ENCODE data around the gene PDZRN3.

DNA sequence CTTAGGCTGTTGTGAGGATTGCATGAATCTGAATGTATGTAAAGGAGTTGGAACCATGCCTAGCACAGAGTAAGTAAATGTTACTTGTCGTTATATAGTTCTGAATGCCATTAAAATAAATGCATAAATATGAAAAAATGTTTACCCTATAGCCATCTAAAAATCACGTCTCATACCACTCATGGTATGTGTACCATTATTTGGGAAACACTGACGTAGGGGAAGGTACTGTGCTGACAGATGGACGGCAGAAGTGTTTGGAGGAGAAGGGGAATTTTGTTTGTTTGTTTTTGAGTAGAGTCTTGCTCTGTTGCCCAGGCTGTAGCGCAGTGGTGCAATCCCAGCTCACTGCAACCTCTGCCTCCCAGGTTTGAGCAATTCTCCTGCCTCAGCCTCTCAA is 30.5 kb upstream of the PDZRN3 start:
- TF ChIP-seq, protein P1, sequence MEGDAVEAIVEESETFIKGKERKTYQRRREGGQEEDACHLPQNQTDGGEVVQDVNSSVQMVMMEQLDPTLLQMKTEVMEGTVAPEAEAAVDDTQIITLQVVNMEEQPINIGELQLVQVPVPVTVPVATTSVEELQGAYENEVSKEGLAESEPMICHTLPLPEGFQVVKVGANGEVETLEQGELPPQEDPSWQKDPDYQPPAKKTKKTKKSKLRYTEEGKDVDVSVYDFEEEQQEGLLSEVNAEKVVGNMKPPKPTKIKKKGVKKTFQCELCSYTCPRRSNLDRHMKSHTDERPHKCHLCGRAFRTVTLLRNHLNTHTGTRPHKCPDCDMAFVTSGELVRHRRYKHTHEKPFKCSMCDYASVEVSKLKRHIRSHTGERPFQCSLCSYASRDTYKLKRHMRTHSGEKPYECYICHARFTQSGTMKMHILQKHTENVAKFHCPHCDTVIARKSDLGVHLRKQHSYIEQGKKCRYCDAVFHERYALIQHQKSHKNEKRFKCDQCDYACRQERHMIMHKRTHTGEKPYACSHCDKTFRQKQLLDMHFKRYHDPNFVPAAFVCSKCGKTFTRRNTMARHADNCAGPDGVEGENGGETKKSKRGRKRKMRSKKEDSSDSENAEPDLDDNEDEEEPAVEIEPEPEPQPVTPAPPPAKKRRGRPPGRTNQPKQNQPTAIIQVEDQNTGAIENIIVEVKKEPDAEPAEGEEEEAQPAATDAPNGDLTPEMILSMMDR (conservative IDR thresholded peaks at IDR 0.05 in 1 of 2, IDR thresholded peaks at IDR 0.05 in 1 of 2; ENCODE audit: low read depth in 1 of 2, low read length in 2 of 2) = no peak
- no peak for TF ChIP-seq EZH2 (IDR thresholded peaks at IDR 0.05; ENCODE audit: low read length, missing control alignments)

Measured in fibroblast of lung (primary cell).